Islet of Langerhans (tissue), 1 donor: ENCODE data around the gene NME9.

Source experiments
- FAIRE-seq: peaks from one replicate; lab custom pipeline; 2011; peaks lifted over from hg19 to GRCh38; lab: Jason Lieb, UNC

NME9 gene

GRCh38 chr3:138332472-138333073 lies 2.9 kb upstream of the NME9 start:
- FAIRE-seq = no peak

- FAIRE-seq = no peak
Measured at GRCh38 chr3:138331143-138331894, 1.7 kb upstream of the NME9 start.

GRCh38 chr3:138329984-138330293 lies 288 bp upstream of the NME9 start:
- peak; percentile 33 for FAIRE-seq

- no peak for FAIRE-seq
Measured at GRCh38 chr3:138328341-138328740, 1.3 kb downstream of the NME9 start.

- FAIRE-seq = no peak
Measured at GRCh38 chr3:138327831-138328230, 1.8 kb downstream of the NME9 start.

GRCh38 chr3:138326866-138327595 lies 2.6 kb downstream of the NME9 start:
- FAIRE-seq = no peak

- FAIRE-seq = no peak
Measured at GRCh38 chr3:138325990-138326389, 3.7 kb downstream of the NME9 start.

GRCh38 chr3:138323971-138324370 lies 5.7 kb downstream of the NME9 start:
- no peak for FAIRE-seq

- FAIRE-seq = no peak
Measured at GRCh38 chr3:138317687-138318086, 12.0 kb downstream of the NME9 start.

- no peak for FAIRE-seq
Measured at GRCh38 chr3:138314751-138315150, 14.9 kb downstream of the NME9 start.

- no peak for FAIRE-seq
Measured at GRCh38 chr3:138310494-138310893, 19.2 kb downstream of the NME9 start.

- no peak for FAIRE-seq
Measured at GRCh38 chr3:138308783-138309182, 20.9 kb downstream of the NME9 start.

GRCh38 chr3:138307899-138308298 lies 21.8 kb downstream of the NME9 start:
- FAIRE-seq = no peak

- no peak for FAIRE-seq
Measured at GRCh38 chr3:138303474-138303873, 26.2 kb downstream of the NME9 start.

- FAIRE-seq = no peak
Measured at GRCh38 chr3:138300647-138301046, 29.0 kb downstream of the NME9 start.

GRCh38 chr3:138297876-138298275 lies 31.8 kb downstream of the NME9 start:
- peak; percentile 47 for FAIRE-seq

- FAIRE-seq = no peak
Measured at GRCh38 chr3:138297059-138297607, 32.5 kb downstream of the NME9 start.

- no peak for FAIRE-seq
Measured at GRCh38 chr3:138296639-138297038, 33.0 kb downstream of the NME9 start.

- FAIRE-seq = no peak
Measured at GRCh38 chr3:138289701-138290100, 40.0 kb downstream of the NME9 start.

GRCh38 chr3:138289260-138289659 lies 40.4 kb downstream of the NME9 start:
- FAIRE-seq = no peak

GRCh38 chr3:138284957-138285477 lies 44.6 kb downstream of the NME9 start:
- FAIRE-seq = no peak

GRCh38 chr3:138284079-138284478 lies 45.6 kb downstream of the NME9 start:
- FAIRE-seq = no peak

- no peak for FAIRE-seq
Measured at GRCh38 chr3:138282836-138283235, 46.8 kb downstream of the NME9 start.
